D721Med (cell line): ENCODE data around the gene ERVH48-1.
A peak's percentile ranks its signal among the peaks of the same experiment; 100 is the strongest.
"Not testable (repeated sequence)": the region's sequence is repeated elsewhere in the genome, so short reads cannot be mapped to it uniquely, and the experiment has no call there.

Source experiments
- DNase-seq: peaks from one replicate; pipeline ENCODE4 v3.0.0; 2011; ENCODE audit warnings: low spot score; ENCODE audit not compliant: insufficient read length
- FAIRE-seq: peaks from 2 replicates; lab custom pipeline; 2011; peaks lifted over from hg19 to GRCh38; lab: Jason Lieb, UNC
- TF ChIP-seq, protein P1 (sequence below): IDR thresholded peaks from 2 replicates; pipeline ENCODE4 v1.5.1; 2012; ENCODE audit warnings: mild to moderate bottlenecking, control low read depth; ENCODE audit not compliant: insufficient read depth; ENCODE audit errors: missing control alignments

Gene ERVH48-1

DNA sequence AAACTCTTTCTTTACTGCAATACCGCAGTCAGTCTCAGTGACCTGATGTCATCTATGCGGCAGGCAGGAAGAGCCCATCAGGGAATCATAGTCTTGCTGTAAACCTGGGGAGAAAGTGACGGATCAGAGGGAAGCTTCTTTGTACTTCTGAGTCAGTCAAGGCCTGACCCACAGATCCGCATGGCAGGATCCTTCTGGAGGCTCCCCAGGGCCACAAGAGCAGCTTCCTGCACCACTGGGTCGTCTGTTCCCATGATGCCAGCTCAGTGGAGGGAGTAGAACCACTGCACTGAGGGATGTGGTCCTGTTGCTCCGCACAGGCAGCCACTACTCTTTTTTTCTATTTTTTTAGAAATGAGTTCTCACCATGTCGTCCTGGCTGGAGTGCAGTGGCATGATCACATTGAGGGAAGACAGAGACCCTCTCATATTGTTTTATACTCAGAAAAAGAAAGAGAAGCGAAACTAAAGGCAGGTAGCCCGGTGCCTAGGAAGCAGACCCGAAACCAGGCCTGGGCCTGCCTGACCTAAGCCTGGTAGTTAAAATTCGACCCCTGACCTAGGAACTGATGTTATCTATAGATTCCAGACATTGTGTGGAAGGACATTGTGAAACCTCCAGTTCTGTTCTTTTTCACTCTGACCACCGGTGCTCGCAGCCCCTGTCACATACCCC, 6.3 kb upstream of the ERVH48-1 start:
- TF ChIP-seq, protein P1, sequence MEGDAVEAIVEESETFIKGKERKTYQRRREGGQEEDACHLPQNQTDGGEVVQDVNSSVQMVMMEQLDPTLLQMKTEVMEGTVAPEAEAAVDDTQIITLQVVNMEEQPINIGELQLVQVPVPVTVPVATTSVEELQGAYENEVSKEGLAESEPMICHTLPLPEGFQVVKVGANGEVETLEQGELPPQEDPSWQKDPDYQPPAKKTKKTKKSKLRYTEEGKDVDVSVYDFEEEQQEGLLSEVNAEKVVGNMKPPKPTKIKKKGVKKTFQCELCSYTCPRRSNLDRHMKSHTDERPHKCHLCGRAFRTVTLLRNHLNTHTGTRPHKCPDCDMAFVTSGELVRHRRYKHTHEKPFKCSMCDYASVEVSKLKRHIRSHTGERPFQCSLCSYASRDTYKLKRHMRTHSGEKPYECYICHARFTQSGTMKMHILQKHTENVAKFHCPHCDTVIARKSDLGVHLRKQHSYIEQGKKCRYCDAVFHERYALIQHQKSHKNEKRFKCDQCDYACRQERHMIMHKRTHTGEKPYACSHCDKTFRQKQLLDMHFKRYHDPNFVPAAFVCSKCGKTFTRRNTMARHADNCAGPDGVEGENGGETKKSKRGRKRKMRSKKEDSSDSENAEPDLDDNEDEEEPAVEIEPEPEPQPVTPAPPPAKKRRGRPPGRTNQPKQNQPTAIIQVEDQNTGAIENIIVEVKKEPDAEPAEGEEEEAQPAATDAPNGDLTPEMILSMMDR: no peak
- DNase-seq: no peak
- no peak for FAIRE-seq

DNA sequence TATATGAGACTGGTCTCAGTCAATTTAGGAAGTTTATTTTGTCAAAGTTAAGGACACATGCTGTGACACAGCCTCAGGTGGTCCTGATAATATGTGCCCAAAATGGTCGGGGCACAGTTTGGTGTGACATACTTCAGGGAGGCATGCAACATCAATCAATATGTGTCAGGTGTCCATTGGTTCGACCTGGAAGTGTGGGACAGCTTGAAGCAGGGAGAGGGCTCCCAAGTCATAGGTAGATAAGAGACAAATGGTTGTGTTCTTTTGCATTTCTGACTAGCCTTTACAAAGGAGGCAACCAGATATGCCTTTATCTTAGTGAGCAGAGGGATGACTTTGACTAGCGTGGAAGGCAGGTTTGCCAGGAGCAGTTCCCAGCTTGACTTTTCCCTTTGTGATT, 4.5 kb upstream of the ERVH48-1 start:
- DNase-seq: no peak
- FAIRE-seq: no peak
- TF ChIP-seq, protein P1: no peak

DNA sequence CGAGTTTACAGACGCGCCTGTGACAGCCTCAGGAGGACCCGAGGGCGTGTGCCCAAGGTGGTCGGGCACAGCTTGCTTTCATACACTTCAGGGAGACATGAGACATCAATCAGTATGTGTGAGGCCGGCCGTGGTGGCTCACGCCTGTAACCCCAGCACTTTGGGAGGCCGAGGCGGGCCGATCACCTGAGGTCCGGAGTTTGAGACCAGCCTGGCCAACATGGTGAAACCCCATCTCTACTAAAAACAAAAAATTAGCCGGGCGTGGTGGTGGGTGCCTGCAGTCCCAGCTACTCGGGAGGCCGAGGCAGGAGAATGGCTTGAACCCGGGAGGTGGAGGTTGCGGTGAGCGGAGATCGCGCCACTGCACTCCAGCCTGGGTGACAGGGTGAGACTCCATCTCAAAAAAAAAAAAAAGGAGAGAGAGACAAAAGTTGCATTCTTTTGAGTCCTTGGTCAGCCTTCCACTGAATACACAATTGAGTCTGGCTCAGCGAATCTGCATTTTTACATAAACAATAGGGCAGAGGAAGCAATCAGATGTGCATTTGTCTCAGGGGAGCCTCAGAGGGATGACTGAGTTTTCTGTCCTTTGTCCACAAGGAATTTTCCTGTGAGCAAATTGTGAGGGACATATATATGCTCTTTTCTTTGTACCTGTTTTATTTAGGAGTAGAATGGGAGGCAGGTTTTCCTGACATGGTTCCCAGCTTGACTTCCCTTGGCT, 2.2 kb upstream of the ERVH48-1 start:
- not testable (repeated sequence) for DNase-seq, FAIRE-seq

DNA sequence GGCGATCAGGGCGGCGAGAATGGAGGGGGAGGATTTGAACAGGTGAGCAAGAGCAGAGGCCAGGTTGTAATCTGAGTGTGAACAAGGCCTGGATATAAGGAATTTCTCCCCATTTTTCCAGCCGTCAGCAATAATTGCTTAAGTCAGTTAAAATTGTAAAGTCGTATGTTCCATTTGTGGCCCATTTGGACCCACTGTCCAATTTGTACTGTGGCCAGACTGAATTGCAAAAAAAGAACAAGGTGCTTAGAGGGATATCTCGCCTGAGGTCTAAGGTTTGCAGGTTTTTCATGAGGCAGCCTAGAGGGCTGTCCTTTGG, 1.0 kb downstream of the ERVH48-1 start:
- no peak for DNase-seq
- TF ChIP-seq, protein P1: no peak
- FAIRE-seq: no peak

DNA sequence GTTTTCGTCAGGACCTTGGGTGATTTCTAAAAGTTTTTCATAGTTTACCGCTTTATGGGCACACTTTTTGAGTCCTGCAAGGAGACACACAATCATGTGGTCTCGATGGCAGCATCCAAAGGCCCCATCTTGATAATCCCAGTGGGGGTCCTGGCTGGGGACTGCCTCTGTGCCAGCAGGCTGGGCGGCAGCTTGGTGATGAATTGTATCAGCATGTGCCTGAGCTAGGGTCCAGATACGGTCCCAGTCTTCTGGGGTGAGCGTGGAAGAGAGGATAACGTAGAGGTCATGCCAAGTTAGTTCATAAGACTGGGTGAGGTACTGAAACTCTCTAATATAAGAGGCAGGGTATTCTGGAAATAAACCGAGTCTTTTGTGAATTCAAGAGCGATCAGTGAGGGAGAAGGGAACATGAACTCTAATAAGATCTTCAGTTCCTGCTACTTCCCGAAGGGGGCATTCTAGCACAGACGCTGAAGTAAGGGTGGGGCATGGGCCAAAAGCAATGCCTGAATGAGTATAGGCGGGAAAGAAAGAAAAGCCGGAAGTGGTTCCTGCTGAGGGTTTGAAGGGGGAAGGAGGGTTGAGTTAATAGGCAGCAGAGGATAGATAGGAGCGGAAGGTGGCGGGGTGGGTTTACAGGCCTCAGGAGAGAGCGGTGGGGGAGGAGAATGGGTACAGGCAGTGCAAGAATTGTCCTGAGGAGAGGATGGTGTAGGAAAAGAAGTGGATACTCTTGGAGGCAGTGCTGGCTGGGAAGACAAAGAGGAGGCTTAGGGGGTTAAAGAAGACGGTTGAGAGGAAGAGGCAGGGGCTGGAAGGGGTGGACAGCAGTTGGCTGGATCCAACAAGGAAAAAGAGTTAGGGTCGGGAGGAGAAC, 1.6 kb downstream of the ERVH48-1 start:
- peak; percentile 68 for DNase-seq
- no peak for FAIRE-seq
- TF ChIP-seq, protein P1: peak; percentile 75

DNA sequence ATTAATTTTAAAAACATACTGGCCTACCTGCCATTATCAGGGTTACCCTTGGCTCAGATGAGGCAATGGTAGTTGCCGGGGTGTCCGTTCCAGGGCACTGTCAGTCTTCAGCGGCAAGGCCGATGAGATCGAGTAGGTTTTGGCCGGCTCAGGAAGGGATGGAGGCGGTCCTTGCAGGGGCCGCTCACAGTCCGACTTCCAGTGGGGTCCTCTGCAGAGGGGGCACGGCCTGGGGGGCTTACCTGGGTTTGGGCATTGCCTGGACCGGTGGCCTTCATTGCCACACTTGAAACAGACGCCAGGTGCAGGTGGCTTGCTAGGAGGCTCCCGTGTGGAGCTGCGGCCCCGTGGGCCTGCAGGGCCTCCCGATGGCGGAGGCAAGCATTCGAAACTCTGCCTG, 2.5 kb downstream of the ERVH48-1 start:
- TF ChIP-seq, protein P1: no peak
- FAIRE-seq: no peak

DNA sequence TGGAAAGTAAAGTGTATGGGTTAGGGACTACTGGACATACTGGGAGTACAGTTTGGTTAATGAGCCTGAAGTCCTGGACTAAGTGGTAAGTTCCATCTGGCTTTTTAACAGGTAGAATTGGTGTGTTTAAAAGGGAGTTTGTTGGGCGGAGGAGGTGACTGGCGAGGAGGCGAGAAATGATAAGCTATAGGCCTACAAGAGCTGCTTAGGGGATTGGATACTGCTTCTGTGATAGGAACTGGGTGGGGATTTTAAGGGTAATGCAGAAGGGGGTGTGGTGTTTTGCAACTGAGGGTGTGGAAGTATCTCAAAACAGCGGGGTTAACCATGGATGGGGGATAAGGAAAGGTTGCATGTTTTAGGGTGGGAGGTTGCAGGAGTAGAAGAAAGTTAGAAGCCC, 3.5 kb downstream of the ERVH48-1 start:
- FAIRE-seq (no peak), DNase-seq (no peak)
- TF ChIP-seq, protein P1: no peak

More for the DNA sequence above, 2.5 kb downstream of the ERVH48-1 start:
- DNase-seq: no peak
